A673 (cell line): Measurements from ENCODE around the gene SLC25A21.

ENCODE experiments used
- EZH2 ChIP-seq: fragments of 200-600 bp; sonication (generic); IDR thresholded peaks from 2 replicates; pipeline ENCODE4 v1.6.1; 2017; ENCODE audit warnings: borderline replicate concordance, low read depth, mild to moderate bottlenecking, mixed read lengths, antibody characterized with exemption, low read length; ENCODE audit not compliant: poor library complexity, severe bottlenecking
- TF ChIP-seq, protein P1 (sequence below): fragments of 300-800, 200-600 bp; sonication (generic); conservative IDR thresholded peaks from 2 replicates; pipeline ENCODE4 v1.5.1; 2017; ENCODE audit warnings: low read depth, mild to moderate bottlenecking, antibody characterized with exemption, low read length, moderate library complexity, mixed read lengths

GRCh38 chr14:36847366-36847765 lies 325.0 kb downstream of the SLC25A21 start:
- TF ChIP-seq EZH2: no peak
- TF ChIP-seq, protein P1, sequence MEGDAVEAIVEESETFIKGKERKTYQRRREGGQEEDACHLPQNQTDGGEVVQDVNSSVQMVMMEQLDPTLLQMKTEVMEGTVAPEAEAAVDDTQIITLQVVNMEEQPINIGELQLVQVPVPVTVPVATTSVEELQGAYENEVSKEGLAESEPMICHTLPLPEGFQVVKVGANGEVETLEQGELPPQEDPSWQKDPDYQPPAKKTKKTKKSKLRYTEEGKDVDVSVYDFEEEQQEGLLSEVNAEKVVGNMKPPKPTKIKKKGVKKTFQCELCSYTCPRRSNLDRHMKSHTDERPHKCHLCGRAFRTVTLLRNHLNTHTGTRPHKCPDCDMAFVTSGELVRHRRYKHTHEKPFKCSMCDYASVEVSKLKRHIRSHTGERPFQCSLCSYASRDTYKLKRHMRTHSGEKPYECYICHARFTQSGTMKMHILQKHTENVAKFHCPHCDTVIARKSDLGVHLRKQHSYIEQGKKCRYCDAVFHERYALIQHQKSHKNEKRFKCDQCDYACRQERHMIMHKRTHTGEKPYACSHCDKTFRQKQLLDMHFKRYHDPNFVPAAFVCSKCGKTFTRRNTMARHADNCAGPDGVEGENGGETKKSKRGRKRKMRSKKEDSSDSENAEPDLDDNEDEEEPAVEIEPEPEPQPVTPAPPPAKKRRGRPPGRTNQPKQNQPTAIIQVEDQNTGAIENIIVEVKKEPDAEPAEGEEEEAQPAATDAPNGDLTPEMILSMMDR: no peak
